A549 (cell line): ENCODE measurements around the gene DCTN3. TPM values are rescaled to one million over a fixed set of nuclear protein-coding genes. Genes with fewer than 3 reads are reported as not detected.

Experiments
- ATAC-seq, 2 experiments: fragments of 200-7000 bp in 1 of 2; fragments of >200 bp in 1 of 2; cut with Nextera tagmentation in 1 of 2; cut with Tn5 transposase in 1 of 2; 3 replicates each; pipeline versions ENCODE4 v1.8.0 to v1.9.1; 2018 to 2020; ENCODE audit warnings: mild to moderate bottlenecking in 1 of 2, moderate library complexity in 1 of 2
- CTCF ChIA-PET: fragments of 300-600 bp; sonication (Branson Sonifier 250); formaldehyde crosslinking; extraction: SDS; loops from one replicate; lab custom pipeline; 2021; ENCODE audit warnings: antibody characterized with exemption, inconsistent platforms; lab: Yijun Ruan, JAX
- POLR2A ChIA-PET: fragments of 350-600 bp; formaldehyde crosslinking; extraction: SDS; loops from one replicate; lab custom pipeline; 2021; ENCODE audit warnings: antibody characterized with exemption, inconsistent platforms; lab: Yijun Ruan, JAX
- DNase-seq, 2 experiments: peaks; one replicate each; pipeline versions ENCODE4 v3.0.0 to v3.0.0-alpha.2; 2011 to 2016; ENCODE audit warnings: low read depth in 1 of 2, low spot score in 1 of 2
- FAIRE-seq: peaks from 2 replicates; lab custom pipeline; 2011; peaks lifted over from hg19 to GRCh38; lab: Jason Lieb, UNC
- H3K27ac ChIP-seq, 2 experiments: fragments of >200 bp; sonication (Bioruptor Twin); formaldehyde crosslinking; 3 replicates each; pipeline ENCODE4 v1.5.1; 2016 to 2017
- H3K4me1 ChIP-seq: fragments of >200 bp; sonication (Bioruptor Twin); formaldehyde crosslinking; 3 replicates; pipeline ENCODE4 v1.6.1; 2016
- H3K4me2 ChIP-seq: fragments of >200 bp; sonication (Bioruptor Twin); formaldehyde crosslinking; 3 replicates; pipeline ENCODE4 v1.6.1; 2016
- H3K4me3 ChIP-seq: fragments of >200 bp; sonication (Bioruptor Twin); formaldehyde crosslinking; 3 replicates; pipeline ENCODE4 v1.5.1; 2016
- H3K9me3 ChIP-seq: fragments of >200 bp; sonication (Bioruptor Twin); formaldehyde crosslinking; 3 replicates; pipeline ENCODE4 v1.6.1; 2016
- BCL3 ChIP-seq: fragments of >200 bp; sonication (Bioruptor Twin); formaldehyde crosslinking; IDR thresholded peaks from 3 replicates; pipeline ENCODE4 v1.6.1; 2016
- CTCF ChIP-seq: fragments of >200 bp; sonication (Bioruptor Twin); formaldehyde crosslinking; IDR thresholded peaks from 3 replicates; pipeline ENCODE4 v1.5.1; 2016
- E2F6 ChIP-seq: IDR thresholded peaks from 2 replicates; pipeline ENCODE4 v1.6.1; 2012; ENCODE audit warnings: low read depth, borderline replicate concordance
- KDM5A ChIP-seq: fragments of 200-600 bp; sonication (generic); IDR thresholded peaks from 2 replicates; pipeline ENCODE4 v1.6.1; 2016; ENCODE audit warnings: antibody characterized with exemption, mild to moderate bottlenecking
- NFE2L2 ChIP-seq: fragments of 150-350 bp; conservative IDR thresholded peaks from 2 replicates; pipeline ENCODE4 v1.6.1; 2014; ENCODE audit warnings: low read length
- NPAS2 ChIP-seq: fragments of 250-450 bp; sonication (Bioruptor Pico); IDR thresholded peaks from 2 replicates; pipeline ENCODE4 v1.8.0; 2022; ENCODE audit warnings: mild to moderate bottlenecking, moderate library complexity, borderline replicate concordance
- PBX3 ChIP-seq: IDR thresholded peaks from 2 replicates; pipeline ENCODE4 v1.6.1; 2012
- RAD21 ChIP-seq, 2 experiments: fragments of >200 bp in 1 of 2; sonication (Bioruptor Twin) in 1 of 2; formaldehyde crosslinking in 1 of 2; IDR thresholded peaks in 1 of 2; conservative IDR thresholded peaks in 1 of 2; 2 replicates in 1 of 2; 3 replicates in 1 of 2; pipeline ENCODE4 v1.6.1; 2012 to 2018; ENCODE audit warnings: inconsistent platforms in 1 of 2
- RARB ChIP-seq: fragments of 250-450 bp; sonication (Bioruptor Pico); IDR thresholded peaks from 2 replicates; pipeline ENCODE4 v1.8.0; 2021; ENCODE audit warnings: mild to moderate bottlenecking, moderate library complexity
- REST ChIP-seq: fragments of 200-600 bp; sonication (generic); IDR thresholded peaks from 2 replicates; pipeline ENCODE4 v1.6.1; 2016; ENCODE audit warnings: antibody characterized with exemption, mild to moderate bottlenecking, moderate library complexity
- SMC3 ChIP-seq: fragments of >200 bp; sonication (Bioruptor Twin); formaldehyde crosslinking; IDR thresholded peaks from 3 replicates; pipeline ENCODE4 v1.6.1; 2018; ENCODE audit warnings: inconsistent platforms
- WGBS: methylation state at CpG from one replicate; pipeline ENCODE4 v1.1.6; 2017; ENCODE audit errors: missing lambda C conversion rate; 5-methylcytosine and 5-hydroxymethylcytosine counted together
- polyA plus RNA-seq, 4 experiments: library from polyadenylated mRNA; depleted of rRNA in 3 of 4; stranded (reverse); fragments of >200 nt; fragmentation: RNase III in 1 of 4; extraction: RNeasy Plus Mini Kit Qiagen cat#74134 plus additional on column Dnase treatment in 1 of 4; gene quantifications; 2 replicates in 3 of 4; 3 replicates in 1 of 4; pipeline ENCODE4 v1.2.3, GENCODE V29; 2011 to 2017
- TF ChIP-seq, protein P1 (sequence below): IDR thresholded peaks from 2 replicates; pipeline ENCODE4 v1.6.1; 2012

Gene DCTN3
- polyA plus RNA-seq, 2 of the 4 experiments (the other 2 are of a cell fraction) = 74.3 to 92.9 TPM

DNA sequence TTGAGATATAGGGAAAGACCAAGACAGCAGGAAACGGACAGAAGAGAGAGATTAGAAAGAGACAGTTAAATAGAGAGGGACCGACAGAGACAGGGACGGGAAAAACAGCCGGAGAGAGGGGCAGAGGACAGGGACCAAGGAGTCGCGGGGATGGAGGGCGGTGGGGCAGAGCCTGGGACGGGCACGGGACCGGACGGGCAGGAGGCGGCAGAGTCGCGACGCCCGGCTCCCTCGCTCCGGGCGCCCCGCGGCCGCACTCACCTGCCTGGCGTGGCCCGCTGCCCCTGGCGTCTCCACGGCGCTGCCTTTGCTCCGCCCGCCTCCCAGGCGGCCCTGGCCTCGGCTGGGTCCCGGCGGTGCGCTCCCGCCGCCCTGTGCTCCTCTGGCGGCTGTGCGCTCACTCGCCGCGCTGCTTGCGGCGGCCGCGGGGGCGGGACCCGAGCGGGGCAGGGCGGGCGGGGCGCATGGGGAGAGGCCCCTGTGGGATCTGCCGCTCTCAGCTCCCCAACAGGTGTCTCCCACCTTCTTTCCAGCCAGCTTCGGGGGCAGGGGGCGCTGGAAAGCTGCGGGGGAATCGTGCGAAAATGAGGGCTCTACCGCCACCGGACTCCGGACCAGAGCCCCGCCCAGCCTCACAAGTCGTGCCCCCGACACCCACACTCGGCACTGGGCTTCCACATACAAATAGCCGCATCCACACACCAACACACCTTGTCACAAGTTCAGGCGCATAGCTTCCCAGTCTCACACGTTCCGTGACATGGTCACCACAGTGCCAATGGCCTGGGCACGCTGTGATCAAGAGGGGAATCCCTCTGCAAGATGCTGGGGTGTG lies 8.6 kb upstream of the DCTN3 start, which contains the start of gene ARID3C:
Gene ARID3C, minus strand, starts transcription at position 411 of the 835 bp plus-strand sequence. CDS start 1,052 bp downstream, outside the sequence.
- CTCF ChIA-PET = interaction anchor here (1.3 to 13.3 kb wide), 5 partner anchors 9 to 81 kb away, joined by 4 to 429 read pairs (median 6); partner anchors contain the start of genes DCTN3, RPP25L and SIGMAR1
- ATAC-seq (peak; percentile 73 to 85), FAIRE-seq (no peak), DNase-seq (no peak)
- 8% methylated on average over 38 of the region's 69 CpGs for WGBS
- Histone ChIP-seq H3K4me3 (peak within 1 kb of the TSS; percentile 49), H3K4me1 (peaks cover 13% of the 10 kb centered on the region; the same call in 1 of the 3 replicates), H3K4me2 (peak within 1 kb of the TSS; percentile 95), H3K27ac (peak within 1 kb of the TSS; percentile 3 to 61; a peak in 3 of 6 replicates), H3K9me3 (no peaks in the 10 kb centered on the region)
- POLR2A ChIA-PET = interaction anchor here (1.2 kb wide), 1 partner anchor 8 kb away, joined by 3 read pairs; no protein-coding TSS in a partner anchor
- no peak for TF ChIP-seq RAD21 (conservative IDR thresholded peaks at IDR 0.05 in 1 of 2, IDR thresholded peaks at IDR 0.05 in 1 of 2)
- no peak for TF ChIP-seq REST
- TF ChIP-seq RARB (CRISPR knock-in tag) = no peak
- no peak for TF ChIP-seq NPAS2 (CRISPR knock-in tag)
- no peak for TF ChIP-seq BCL3
- TF ChIP-seq, protein P1, sequence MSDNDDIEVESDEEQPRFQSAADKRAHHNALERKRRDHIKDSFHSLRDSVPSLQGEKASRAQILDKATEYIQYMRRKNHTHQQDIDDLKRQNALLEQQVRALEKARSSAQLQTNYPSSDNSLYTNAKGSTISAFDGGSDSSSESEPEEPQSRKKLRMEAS = no peak
- no peak for TF ChIP-seq SMC3
- TF ChIP-seq KDM5A = no peak
- no peak for TF ChIP-seq E2F6
- TF ChIP-seq NFE2L2 = no peak
- TF ChIP-seq CTCF = no peak
- no peak for TF ChIP-seq PBX3
